ENCODE results near the gene C16orf96.

The C16orf96 gene

DNA sequence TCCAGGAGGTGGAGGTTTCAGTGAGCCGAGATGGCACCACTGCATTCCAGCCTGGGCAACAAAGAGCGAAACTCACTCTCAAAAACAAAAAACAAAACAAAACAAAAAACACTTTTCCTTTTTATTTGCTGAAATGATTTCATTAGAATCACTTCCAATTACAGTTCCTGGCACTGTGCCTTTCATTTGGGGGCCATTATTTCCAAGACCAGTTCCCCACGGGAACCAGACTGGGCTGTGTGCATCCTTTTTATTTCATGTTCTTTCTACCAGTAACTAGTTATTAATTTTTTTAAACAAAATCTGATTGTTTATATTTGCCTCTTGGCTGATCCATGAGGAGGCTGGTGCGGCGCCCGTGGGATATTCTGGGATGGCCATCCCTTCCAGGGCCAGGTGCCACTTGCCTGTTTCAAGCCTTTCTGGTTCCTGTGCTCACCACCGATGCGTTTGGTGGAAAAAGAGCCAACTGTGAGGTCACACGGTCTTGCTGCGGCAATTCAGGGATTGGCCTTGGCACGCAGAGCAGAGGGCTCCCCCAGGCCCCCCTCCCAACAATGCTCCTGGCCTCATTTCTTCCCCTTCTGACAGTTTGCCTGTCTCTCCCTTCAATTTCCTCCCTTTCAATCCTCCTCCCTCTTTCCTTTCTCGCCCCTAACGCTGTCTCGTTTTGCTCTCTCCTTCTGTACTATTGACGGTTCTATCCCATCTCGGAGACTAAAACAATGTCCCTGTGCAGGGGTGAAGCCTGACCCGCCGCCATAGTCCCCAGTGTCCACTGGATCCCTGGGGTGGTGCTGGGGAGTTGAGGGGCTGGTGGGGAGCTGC is 45.1 kb downstream of the C16orf96 start:
- no peak overlapping the region for H3K27ac ChIP-seq
- TF ChIP-seq, protein P1, sequence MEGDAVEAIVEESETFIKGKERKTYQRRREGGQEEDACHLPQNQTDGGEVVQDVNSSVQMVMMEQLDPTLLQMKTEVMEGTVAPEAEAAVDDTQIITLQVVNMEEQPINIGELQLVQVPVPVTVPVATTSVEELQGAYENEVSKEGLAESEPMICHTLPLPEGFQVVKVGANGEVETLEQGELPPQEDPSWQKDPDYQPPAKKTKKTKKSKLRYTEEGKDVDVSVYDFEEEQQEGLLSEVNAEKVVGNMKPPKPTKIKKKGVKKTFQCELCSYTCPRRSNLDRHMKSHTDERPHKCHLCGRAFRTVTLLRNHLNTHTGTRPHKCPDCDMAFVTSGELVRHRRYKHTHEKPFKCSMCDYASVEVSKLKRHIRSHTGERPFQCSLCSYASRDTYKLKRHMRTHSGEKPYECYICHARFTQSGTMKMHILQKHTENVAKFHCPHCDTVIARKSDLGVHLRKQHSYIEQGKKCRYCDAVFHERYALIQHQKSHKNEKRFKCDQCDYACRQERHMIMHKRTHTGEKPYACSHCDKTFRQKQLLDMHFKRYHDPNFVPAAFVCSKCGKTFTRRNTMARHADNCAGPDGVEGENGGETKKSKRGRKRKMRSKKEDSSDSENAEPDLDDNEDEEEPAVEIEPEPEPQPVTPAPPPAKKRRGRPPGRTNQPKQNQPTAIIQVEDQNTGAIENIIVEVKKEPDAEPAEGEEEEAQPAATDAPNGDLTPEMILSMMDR (conservative IDR thresholded peaks at IDR 0.05): no peak
- no peak for TF ChIP-seq ZFX (IDR thresholded peaks at IDR 0.05)

DNA sequence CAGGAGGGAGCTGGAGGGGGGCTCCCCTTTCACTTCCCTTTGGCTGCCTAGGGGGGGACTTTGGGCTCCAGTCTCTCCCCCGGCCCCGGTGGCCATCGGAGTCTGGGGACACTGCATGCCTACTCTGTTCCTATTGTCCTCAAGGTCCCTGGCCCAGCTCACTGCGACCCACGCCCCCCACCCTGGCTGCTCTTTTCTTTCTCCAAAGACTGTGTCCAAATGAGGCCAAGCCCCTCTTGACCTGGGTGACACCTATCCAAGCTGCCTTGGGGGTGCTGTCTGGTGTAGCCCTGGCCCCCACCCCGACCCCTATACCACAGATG is 45.7 kb downstream of the C16orf96 start:
- no peak overlapping the region for H3K27ac ChIP-seq
- TF ChIP-seq ZFX (IDR thresholded peaks at IDR 0.05): no peak
- TF ChIP-seq, protein P1 (conservative IDR thresholded peaks at IDR 0.05): no peak

DNA sequence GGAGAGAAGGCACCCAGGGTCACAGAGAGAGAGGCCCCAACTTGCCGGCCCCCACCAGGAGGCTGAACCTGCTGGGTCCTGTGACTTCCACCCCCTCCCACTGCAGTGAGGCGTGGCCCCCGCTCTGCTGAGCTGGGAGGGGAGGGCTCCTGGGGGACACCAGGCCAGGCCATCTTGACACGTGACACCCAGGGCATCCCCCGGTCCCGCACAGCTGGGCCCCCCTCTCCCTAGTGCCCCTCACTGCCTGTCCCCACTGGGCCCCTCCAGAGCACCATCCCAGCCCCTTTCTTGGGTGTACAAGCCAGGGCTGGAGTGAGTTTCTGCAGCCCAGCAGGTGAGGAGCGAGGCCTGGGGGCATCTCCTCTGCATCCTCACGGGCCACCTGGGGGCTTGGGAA is 46.2 kb downstream of the C16orf96 start:
- no peak overlapping the region for H3K27ac ChIP-seq
- TF ChIP-seq, protein P1 (conservative IDR thresholded peaks at IDR 0.05): no peak
- TF ChIP-seq ZFX (IDR thresholded peaks at IDR 0.05): no peak

DNA sequence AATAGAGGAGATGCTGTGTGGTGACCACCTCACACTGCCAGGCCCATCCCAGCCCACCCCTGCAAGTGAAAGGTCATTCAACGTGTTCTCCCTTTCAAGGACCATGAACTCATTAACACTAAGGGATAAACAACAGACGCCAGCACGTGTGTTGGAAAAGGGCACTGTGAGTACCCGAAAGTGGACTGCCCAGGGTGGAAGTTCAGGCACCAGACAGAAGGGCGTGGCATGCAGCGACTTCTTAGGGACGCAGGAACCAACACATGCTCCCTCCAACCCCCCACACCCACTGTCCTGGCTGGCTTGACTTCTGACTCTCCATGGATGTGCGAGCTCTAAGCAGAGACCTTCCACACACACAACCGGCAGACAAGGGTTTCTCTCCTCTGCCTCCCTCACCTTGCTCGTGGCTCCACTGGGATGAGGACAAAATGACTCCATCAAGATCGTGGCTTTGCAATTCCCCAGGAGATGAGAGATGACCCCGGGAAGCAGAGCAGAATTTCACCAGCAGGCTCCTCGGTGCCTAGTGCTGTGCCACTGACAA is 47.6 kb downstream of the C16orf96 start:
- TF ChIP-seq, protein P1 (conservative IDR thresholded peaks at IDR 0.05): no peak
- TF ChIP-seq ZFX (IDR thresholded peaks at IDR 0.05): no peak
- no peak overlapping the region for H3K27ac ChIP-seq

DNA sequence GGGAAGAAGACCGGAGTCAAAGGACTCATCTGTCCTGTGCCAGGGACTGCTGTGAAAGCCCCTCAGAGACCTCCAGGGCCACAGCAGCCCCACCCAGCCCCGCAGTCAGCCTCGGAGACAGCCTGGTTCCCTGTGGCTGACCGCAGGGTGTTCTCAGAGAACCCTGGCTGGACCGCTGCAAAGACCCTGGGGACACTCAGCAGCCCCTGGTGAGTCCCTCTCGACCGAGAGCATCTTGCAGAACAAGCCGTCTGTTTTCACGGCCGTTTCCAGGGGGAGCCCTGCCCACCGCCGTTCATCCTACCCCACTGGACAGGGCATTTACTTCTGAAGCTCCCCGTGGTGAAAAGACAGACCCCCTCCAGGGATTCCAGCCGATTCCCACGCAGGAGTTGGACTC is 48.3 kb downstream of the C16orf96 start:
- no peak for TF ChIP-seq ZFX (IDR thresholded peaks at IDR 0.05)
- TF ChIP-seq, protein P1 (conservative IDR thresholded peaks at IDR 0.05): no peak
- no peak overlapping the region for H3K27ac ChIP-seq

DNA sequence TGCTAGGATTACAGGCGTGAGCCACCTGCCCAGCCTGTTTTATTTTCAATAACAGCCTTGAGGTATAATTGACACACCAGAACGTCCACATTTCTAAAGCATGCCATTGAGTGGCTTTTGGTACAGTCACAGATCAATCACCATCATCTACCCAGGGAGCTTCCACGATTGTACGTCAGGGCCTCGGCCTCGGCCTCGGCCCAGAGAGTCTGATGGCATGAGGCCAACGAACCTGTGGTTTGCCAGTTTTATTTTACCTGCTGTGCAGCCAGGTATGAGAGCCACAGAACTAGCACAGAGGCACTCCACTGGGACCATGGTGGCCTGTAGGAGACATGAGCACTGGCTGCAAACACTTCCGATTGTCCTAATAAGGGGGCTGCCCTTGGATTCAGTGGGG is 50.2 kb downstream of the C16orf96 start:
- TF ChIP-seq, protein P1 (conservative IDR thresholded peaks at IDR 0.05): no peak
- no peak for TF ChIP-seq ZFX (IDR thresholded peaks at IDR 0.05)
- no peak overlapping the region for H3K27ac ChIP-seq

DNA sequence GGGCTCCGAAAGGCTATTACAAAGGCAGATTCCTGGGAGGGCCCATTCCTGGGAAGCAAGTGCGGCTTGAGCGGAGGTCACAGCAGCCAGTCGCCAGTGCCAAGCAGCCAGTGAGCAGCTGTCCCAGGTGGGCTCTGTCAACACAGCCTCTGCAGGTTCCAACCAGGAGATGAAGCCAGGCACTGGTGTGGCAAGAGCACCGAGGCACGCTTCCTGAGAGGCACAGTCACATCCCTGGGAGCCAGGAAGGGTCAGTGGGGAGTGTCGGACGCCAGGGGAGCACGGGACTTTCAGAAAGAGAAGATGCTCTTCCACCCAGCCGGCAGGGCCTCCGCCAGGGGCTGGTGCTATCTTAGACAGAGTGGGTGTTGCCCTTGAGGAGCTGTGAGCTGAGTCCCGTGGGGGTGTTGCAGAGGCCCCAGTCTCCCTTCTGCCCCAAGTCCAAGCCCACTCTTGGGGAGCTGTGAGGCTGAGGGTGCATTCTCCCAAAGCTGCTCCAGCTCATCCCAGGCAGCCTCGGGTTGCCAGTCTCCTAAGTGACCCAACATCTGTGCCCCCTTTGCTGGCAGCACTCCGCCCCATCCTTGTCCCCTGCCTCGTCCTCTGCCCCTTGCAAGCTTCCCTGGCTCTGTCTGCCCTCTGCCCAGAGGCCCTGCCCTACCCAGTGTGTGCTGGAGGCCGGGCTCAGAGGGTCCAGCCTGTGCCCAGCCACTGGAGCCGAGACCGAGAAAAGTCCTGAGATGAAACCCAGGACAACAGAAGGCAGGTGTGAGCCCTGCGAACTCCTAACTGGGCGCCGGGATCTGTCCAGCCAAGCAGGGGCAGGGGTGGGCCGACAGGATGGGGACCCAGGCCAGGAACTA is 51.9 kb downstream of the C16orf96 start:
- no peak for TF ChIP-seq ZFX (IDR thresholded peaks at IDR 0.05)
- TF ChIP-seq, protein P1 (conservative IDR thresholded peaks at IDR 0.05): no peak
- H3K27ac ChIP-seq: no peak overlapping the region

Measured in C4-2B (cell line).